Peyer's patch (tissue), 4 donors: ENCODE measurements around the gene HOXD10. TPM values are rescaled to one million over a fixed set of nuclear protein-coding genes. Genes with fewer than 3 reads are reported as not detected.

Experiments
- DNase-seq, 3 donors: peaks; one replicate each; pipeline ENCODE4 v3.0.0-alpha.2; 2017 to 2019
- H3K27ac ChIP-seq, 4 donors: fragments of 200-600 bp; sonication (generic); one replicate each; pipeline ENCODE4 v1.5.1; 2016 to 2019
- H3K27me3 ChIP-seq, 2 donors: fragments of 200-600 bp; sonication (generic); one replicate each; pipeline ENCODE4 v1.5.1; 2019
- H3K36me3 ChIP-seq, 3 donors: fragments of 200-600 bp; sonication (generic); one replicate each; pipeline ENCODE4 v1.5.1; 2016 to 2019
- H3K4me1 ChIP-seq, 4 donors: fragments of 200-600 bp; sonication (generic); one replicate each; pipeline ENCODE4 v1.5.1; 2016 to 2019
- H3K4me3 ChIP-seq, 4 donors: fragments of 200-600 bp; sonication (generic); 1 replicate in 3 of 4; 2 replicates in 1 of 4; pipeline ENCODE4 v1.5.1; 2016 to 2019; ENCODE audit warnings: mild to moderate bottlenecking in 1 of 4
- H3K9me3 ChIP-seq, 4 donors: fragments of 200-600 bp; sonication (generic); one replicate each; pipeline ENCODE4 v1.5.1; 2016 to 2019; ENCODE audit warnings: mild to moderate bottlenecking in 1 of 4
- CTCF ChIP-seq, 6 experiments: fragments of 450-650 bp in 4 of 6; fragments of 200-600 bp in 2 of 6; sonication (generic) in 1 of 6; IDR thresholded peaks; one replicate each; pipeline ENCODE4 v1.5.1; 2017 to 2019; ENCODE audit warnings: antibody characterized with exemption in 6 of 6, mild to moderate bottlenecking in 3 of 6, moderate library complexity in 1 of 6
- POLR2A ChIP-seq, 2 donors: fragments of 450-650 bp; IDR thresholded peaks; one replicate each; pipeline ENCODE4 v1.5.1; 2017; ENCODE audit warnings: antibody characterized with exemption in 2 of 2, mild to moderate bottlenecking in 2 of 2, moderate library complexity in 2 of 2
- total RNA-seq, 4 donors: library from RNA; depleted of rRNA; stranded (reverse); fragments of >200 nt; gene quantifications; one replicate each; pipeline ENCODE4 v1.1.0, GENCODE V29; 2016

HOXD10 gene
- total RNA-seq, 4 donors from 2014 or later: not detected

- TF ChIP-seq POLR2A (IDR thresholded peaks at IDR 0.05) (no peak), CTCF (IDR thresholded peaks at IDR 0.05) (no peak)
These were observed 28.7 kb downstream of the HOXD10 start for GRCh38 chr2:176145085-176145969.

GRCh38 chr2:176146101-176146500 is 29.5 kb downstream of the HOXD10 start:
- Histone ChIP-seq H3K27me3 (no peaks in the 10 kb centered on the region), H3K4me1 (peaks cover 0 to 18% (median 0%) of the 10 kb centered on the region in 4 donors), H3K27ac (no peak overlapping the region), H3K36me3 (no peaks in the 10 kb centered on the region), H3K4me3 (no peak overlapping the region), H3K9me3 (no peaks in the 10 kb centered on the region)
- TF ChIP-seq CTCF (IDR thresholded peaks at IDR 0.05) (no peak), POLR2A (IDR thresholded peaks at IDR 0.05) (no peak)
- DNase-seq: no peak

More at GRCh38 chr2:176145085-176145969, 28.7 kb downstream of the HOXD10 start:
- Histone ChIP-seq H3K27me3 (no peaks in the 10 kb centered on the region), H3K4me1 (peaks cover 0 to 23% (median 0%) of the 10 kb centered on the region in 4 donors), H3K9me3 (no peaks in the 10 kb centered on the region), H3K27ac (no peak overlapping the region), H3K4me3 (no peak overlapping the region), H3K36me3 (no peaks in the 10 kb centered on the region)
- DNase-seq: no peak

GRCh38 chr2:176146645-176147044 is 30.1 kb downstream of the HOXD10 start:
- H3K4me1 ChIP-seq: peaks cover 0 to 15% (median 0%) of the 10 kb centered on the region in 4 donors
- H3K9me3 ChIP-seq: no peaks in the 10 kb centered on the region
- H3K27me3 ChIP-seq: no peaks in the 10 kb centered on the region
- H3K4me3 ChIP-seq: no peak overlapping the region
- TF ChIP-seq CTCF (IDR thresholded peaks at IDR 0.05) (no peak), POLR2A (IDR thresholded peaks at IDR 0.05) (no peak)
- DNase-seq: no peak
- H3K27ac ChIP-seq: no peak overlapping the region
- no peaks in the 10 kb centered on the region for H3K36me3 ChIP-seq

GRCh38 chr2:176147210-176147799 is 30.7 kb downstream of the HOXD10 start:
- Histone ChIP-seq H3K9me3 (no peaks in the 10 kb centered on the region), H3K4me1 (peaks cover 0 to 15% (median 0%) of the 10 kb centered on the region in 4 donors), H3K27ac (no peak overlapping the region), H3K27me3 (no peaks in the 10 kb centered on the region), H3K36me3 (peaks cover 0 to 2% (median 0%) of the 10 kb centered on the region in 3 donors), H3K4me3 (no peak overlapping the region)
- TF ChIP-seq POLR2A (IDR thresholded peaks at IDR 0.05) (no peak), CTCF (IDR thresholded peaks at IDR 0.05) (no peak)
- no peak for DNase-seq

GRCh38 chr2:176147800-176148496 is 31.4 kb downstream of the HOXD10 start:
- Histone ChIP-seq H3K4me1 (peaks cover 0 to 15% (median 0%) of the 10 kb centered on the region in 4 donors), H3K27ac (no peak overlapping the region), H3K27me3 (no peaks in the 10 kb centered on the region), H3K36me3 (peaks cover 0 to 8% (median 0%) of the 10 kb centered on the region in 3 donors), H3K9me3 (no peaks in the 10 kb centered on the region), H3K4me3 (no peak overlapping the region)
- no peak for DNase-seq
- no peak for TF ChIP-seq CTCF (IDR thresholded peaks at IDR 0.05)
- TF ChIP-seq POLR2A (IDR thresholded peaks at IDR 0.05): no peak
